Measurements from ENCODE around the gene MARCHF3. TPM values are rescaled to one million over a fixed set of nuclear protein-coding genes. Genes with fewer than 3 reads are reported as not detected.

MARCHF3 gene
- total and polyA plus RNA-seq, 10 of the 15 experiments (the other 5 are each of a cell fraction or from before 2014, with no cell fraction given) = 3.6 to 24.1 (median 11.3) TPM

DNA sequence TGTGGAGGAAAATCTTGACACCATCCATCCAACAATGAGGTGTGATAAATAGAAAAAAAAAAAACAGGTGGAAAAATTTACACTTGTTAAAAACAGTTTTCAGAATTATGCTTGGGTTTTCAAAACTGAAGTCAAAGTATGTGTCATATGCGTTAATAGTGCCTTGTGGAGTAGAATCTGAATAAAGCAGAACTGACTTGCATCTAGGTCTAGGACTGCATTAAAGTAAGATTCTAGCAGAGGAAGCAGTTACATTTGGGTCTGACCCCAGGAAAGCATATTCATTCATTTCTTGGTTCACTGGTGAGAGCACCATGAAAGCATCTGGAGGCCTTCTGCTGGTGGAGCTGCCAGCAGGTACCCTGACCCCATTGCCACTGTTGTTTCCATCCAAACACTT lies 89.0 kb downstream of the MARCHF3 start (continued):
- TF ChIP-seq POU2F2 (IDR thresholded peaks at IDR 0.05; ENCODE audit: borderline replicate concordance, low read depth, low read length) (no peak), DPF2 (IDR thresholded peaks at IDR 0.05) (no peak), SMC3 (IDR thresholded peaks at IDR 0.05; ENCODE audit: borderline replicate concordance, low read length) (no peak), PAX5 (IDR thresholded peaks at IDR 0.05; ENCODE audit: borderline replicate concordance, low read depth, low read length) (no peak), IKZF2 (IDR thresholded peaks at IDR 0.05) (no peak), SMARCA5 (IDR thresholded peaks at IDR 0.05) (no peak), FOXM1 (IDR thresholded peaks at IDR 0.05; ENCODE audit: low read depth, low read length) (no peak)

DNA sequence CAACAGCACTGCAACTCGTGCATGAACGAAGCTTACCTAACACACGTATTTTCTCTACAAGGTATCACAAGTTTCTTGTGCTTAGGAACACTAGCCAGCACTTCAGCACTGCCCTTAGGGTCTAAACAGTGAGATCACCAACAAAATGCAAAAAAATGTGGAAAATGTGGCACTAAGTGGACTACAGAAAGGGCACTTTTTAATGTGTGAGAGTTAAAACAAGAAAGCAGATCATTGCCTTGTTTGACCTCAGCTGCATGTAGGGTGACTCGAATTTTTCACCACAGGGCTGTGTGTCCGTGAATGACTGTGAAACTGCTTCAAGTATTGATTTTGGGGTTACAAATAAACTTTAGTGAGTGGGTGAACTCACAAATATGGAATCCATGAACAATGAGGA lies 90.5 kb downstream of the MARCHF3 start:
- no peaks in the 10 kb centered on the region for H3K79me2 ChIP-seq (ENCODE audit: control insufficient read depth, insufficient read depth, low read length)
- no peaks in the 10 kb centered on the region for H3K4me1 ChIP-seq (ENCODE audit: control insufficient read depth, insufficient read depth, low read length)
- H4K20me1 ChIP-seq (ENCODE audit: control insufficient read depth, insufficient read depth) = no peaks in the 10 kb centered on the region
- H3K9me3 ChIP-seq (replicated peaks; ENCODE audit: control insufficient read depth, insufficient read depth, low read length) = no peaks in the 10 kb centered on the region
- WGBS (ENCODE audit: insufficient coverage, insufficient replicate concordance, low lambda C conversion rate, missing lambda C conversion rate) = 92% methylated on average over 5 of the region's 5 CpGs
- H3K27me3 ChIP-seq (replicated peaks in 1 of 2; ENCODE audit: control insufficient read depth in 2 of 2, insufficient read depth in 2 of 2, low read length in 1 of 2) = no peaks in the 10 kb centered on the region
- H2AFZ ChIP-seq (ENCODE audit: control insufficient read depth, low read depth, low read length) = no peak overlapping the region
- TF ChIP-seq GATAD2B (conservative IDR thresholded peaks at IDR 0.05; ENCODE audit: low read depth) (no peak), CBFB (IDR thresholded peaks at IDR 0.05; ENCODE audit: low read depth) (no peak), ATF7 (IDR thresholded peaks at IDR 0.05; ENCODE audit: low read depth) (no peak), HCFC1 (IDR thresholded peaks at IDR 0.05; ENCODE audit: low read length) (no peak)
- TF ChIP-seq, protein P1, sequence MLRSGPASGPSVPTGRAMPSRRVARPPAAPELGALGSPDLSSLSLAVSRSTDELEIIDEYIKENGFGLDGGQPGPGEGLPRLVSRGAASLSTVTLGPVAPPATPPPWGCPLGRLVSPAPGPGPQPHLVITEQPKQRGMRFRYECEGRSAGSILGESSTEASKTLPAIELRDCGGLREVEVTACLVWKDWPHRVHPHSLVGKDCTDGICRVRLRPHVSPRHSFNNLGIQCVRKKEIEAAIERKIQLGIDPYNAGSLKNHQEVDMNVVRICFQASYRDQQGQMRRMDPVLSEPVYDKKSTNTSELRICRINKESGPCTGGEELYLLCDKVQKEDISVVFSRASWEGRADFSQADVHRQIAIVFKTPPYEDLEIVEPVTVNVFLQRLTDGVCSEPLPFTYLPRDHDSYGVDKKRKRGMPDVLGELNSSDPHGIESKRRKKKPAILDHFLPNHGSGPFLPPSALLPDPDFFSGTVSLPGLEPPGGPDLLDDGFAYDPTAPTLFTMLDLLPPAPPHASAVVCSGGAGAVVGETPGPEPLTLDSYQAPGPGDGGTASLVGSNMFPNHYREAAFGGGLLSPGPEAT (IDR thresholded peaks at IDR 0.05; ENCODE audit: low read depth) = no peak
- intact Hi-C loops (cut with micrococcal nuclease; ENCODE audit: unreplicated experiment) (no loop called here), in situ Hi-C loops (cut with MboI) (no loop called here)
- no peaks in the 10 kb centered on the region for H3K36me3 ChIP-seq (ENCODE audit: control insufficient read depth in 2 of 2, insufficient read depth in 2 of 2, low read length in 1 of 2)
- ChIA-PET RAD21 (ENCODE audit: unreplicated experiment) (interaction anchor here (0.6 kb wide), 1 partner anchor 24 kb away, joined by 3 read pairs; no protein-coding TSS in a partner anchor), CTCF (no interaction called here), SMC1A (ENCODE audit: uncharacterized antibody, unreplicated experiment) (interaction anchor here (3.8 kb wide), 1 partner anchor 7 kb away, joined by 21 read pairs; no protein-coding TSS in a partner anchor), POLR2A (no interaction called here)
- DNase-seq (ENCODE audit: low read depth, low spot score) (no peak), ATAC-seq (no peak), FAIRE-seq (no peak)
- no peak overlapping the region for H3K4me3 ChIP-seq
- H3K4me2 ChIP-seq (ENCODE audit: control insufficient read depth, insufficient read depth) = no peak overlapping the region
- no peak overlapping the region for H3K9ac ChIP-seq (ENCODE audit: control insufficient read depth, insufficient read depth, low read length)
- no TSS peak for BruUV-seq (replicated peaks)
- no peak overlapping the region for H3K27ac ChIP-seq (ENCODE audit: control insufficient read depth, insufficient read depth)

All from GM12878 (cell line).